LNCaP clone FGC (cell line): ENCODE results near the gene ZNF746.
A peak's percentile ranks its signal among the peaks of the same experiment; 100 is the strongest.

Source experiments
- DNase-seq: peaks from one replicate; pipeline ENCODE4 v3.0.0-alpha.2; 2011; ENCODE audit warnings: low read depth
- H3K4me3 ChIP-seq: 2 replicates; pipeline ENCODE4 v1.5.1; 2011; ENCODE audit warnings: mild to moderate bottlenecking, low read depth, low read length, control low read depth
- CTCF ChIP-seq: IDR thresholded peaks from 2 replicates; pipeline ENCODE4 v1.5.1; 2012; ENCODE audit warnings: mild to moderate bottlenecking; ENCODE audit not compliant: control insufficient read depth, insufficient read depth; ENCODE audit errors: extremely low read depth

The ZNF746 gene

DNA sequence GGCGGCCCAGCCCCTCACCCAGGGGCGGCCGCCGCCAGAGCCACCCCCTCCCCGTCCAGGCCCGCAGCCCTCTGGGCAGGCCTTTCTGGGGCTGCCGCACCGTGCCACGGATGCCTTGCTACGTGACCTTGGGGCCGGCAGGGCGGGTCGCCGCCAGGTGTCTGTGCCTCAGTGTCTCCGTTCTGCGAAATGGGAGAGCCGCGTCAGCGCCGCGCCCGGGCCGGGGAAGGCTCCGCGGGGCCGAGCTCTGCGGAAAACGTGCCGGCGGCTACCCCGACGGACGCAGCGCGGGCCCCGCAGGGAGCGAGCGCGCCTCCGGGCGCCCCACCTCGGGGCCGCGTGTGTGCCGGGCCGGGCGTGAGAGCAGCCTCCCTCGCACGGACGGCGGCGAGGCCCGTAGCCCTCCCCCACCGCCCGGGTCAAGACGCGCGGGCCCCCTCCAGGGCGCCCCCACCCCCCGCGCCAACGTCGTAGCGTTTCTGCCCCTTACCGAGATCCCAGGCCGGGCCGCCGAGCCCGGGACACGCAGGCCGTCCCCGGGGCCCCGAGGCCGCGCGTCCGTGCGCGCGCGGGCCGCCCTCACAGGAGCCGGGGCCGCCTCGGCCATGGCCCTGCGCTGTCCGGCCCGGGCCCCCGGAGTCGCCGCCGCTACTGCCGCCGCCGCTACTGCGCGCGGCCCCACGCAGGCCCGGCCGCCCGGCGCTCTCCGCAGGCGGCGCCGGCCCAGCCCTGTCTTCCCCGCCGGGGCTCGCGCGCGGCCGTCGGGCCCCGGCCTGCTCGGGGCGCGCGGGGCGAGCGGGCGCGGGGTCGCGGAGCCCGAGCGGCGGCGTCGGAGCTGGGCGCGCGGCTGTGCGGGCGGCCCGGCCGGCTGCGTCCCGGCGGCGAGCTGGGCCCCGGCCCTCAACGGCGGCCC is 37.8 kb downstream of the ZNF746 start:
- peak overlapping the region; percentile 58 for H3K4me3 ChIP-seq
- TF ChIP-seq CTCF = no peak
- DNase-seq = no peak

GRCh38 chr7:149459201-149459539 is 38.4 kb downstream of the ZNF746 start:
- no peak for DNase-seq
- peak overlapping the region; percentile 58 for H3K4me3 ChIP-seq
- no peak for TF ChIP-seq CTCF

DNA sequence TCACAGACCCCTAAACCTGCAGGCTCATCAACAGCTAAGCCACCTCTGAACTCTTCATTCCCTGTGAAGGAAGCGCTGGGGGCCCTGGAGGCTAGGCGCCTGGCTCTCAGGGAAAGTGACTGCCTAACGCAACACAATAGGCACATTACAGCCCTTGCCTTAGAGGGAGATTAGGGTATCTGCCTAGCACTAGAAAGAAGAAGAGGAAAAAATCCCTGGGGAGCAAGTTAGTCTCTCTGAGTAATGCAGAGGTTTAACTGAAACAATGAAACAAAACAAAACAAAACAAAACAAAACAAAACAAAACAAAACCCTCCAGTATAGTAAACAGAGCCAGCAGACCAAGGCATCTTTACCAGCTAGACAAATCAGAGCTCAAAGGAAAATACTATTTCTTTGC is 39.4 kb downstream of the ZNF746 start:
- no peak for DNase-seq
- no peak overlapping the region for H3K4me3 ChIP-seq
- no peak for TF ChIP-seq CTCF

- DNase-seq = no peak
- TF ChIP-seq CTCF = no peak
- no peak overlapping the region for H3K4me3 ChIP-seq
Observed at GRCh38 chr7:149457766-149458165, 39.8 kb downstream of the ZNF746 start.

DNA sequence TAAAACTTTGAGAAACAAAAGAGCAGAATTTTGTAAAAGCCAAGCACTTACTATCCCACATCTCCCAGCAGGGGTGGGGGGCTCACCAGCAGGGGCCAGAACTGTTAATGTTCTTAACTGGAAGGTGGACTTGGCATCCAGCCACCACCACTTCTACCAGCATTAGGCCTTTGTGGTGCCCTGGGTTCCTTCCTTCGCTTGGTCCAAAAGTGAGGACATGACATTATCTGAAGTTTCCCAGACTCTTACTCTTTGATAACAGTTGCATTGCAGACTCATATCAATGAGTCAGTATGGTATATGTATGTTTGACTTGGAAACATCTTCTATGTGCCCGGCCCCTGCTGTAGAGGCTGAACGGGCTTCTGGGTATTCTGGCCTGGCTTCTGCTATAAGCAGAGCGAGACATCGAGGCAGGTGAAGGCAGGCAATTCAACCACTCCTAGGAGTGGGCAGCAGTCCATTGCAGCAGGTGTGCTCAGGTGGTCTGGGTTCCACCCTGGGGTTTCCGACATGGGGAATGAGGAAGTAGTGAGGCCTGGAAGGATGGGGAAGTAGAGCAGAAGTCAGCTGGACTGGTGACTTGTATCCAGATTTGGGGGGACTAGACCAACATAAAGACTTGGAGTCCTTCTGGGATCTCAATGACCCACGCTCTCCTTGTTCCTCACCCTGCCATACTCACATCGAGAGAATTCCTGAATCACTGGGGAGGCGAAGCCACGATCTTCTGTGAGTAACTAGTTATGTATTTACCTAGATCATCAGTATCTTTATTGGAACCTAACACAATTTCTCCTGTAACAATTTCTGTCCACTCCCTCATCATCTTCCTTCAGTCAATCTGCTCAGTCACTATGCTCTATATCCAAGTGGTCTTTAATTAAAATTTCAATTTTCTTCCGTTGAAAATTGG is 40.8 kb downstream of the ZNF746 start:
- no peak for DNase-seq
- TF ChIP-seq CTCF = no peak

DNA sequence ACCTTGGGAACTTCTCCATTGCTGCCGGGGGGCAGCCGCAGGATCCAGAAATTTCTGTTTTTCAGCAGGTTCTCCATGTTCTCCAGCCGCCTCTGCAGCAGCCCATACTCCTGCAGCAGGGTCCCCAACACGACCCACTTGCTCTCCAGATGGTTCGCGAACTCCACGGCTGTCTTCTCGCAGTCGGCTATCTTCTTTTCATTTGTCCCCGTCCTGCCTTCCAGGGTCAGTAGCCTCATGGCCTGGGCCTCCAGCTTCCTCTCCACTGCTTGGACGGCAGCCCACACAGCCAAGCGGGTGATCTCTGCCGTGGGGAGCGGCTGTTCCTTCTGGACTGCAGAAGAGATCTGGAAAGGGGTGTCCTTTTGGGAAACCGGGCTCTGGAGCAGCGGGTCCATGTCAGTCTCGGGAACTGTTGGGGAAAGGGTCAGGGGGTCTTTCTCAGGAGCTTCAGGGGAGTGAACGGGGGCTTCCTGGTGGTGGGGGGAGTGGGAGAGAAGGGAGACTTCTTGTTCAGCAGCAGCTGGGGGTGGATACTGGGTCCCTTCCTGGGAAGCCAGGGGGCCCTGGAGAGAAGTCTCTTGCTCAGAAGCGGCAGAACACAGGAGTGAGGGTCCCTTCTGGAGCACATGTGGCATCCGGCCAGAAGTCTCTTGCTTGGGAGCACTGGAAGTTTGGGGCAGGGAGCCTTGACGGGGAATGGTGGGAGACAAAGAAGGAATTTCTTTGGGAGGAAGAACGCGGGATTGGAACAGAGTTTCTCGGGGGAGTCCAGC is 42.2 kb downstream of the ZNF746 start:
- TF ChIP-seq CTCF = no peak
- H3K4me3 ChIP-seq = no peak overlapping the region

More for the DNA sequence above, 40.8 kb downstream of the ZNF746 start:
- no peak overlapping the region for H3K4me3 ChIP-seq

More for the DNA sequence above, 42.2 kb downstream of the ZNF746 start:
- no peak for DNase-seq
